IMR-90 (cell line): Measurements from ENCODE around the gene RAB3IL1. TPM values are rescaled to one million over a fixed set of nuclear protein-coding genes. Genes with fewer than 3 reads are reported as not detected.

Source experiments
- ATAC-seq: fragments of 200-7000 bp; cut with Tn5 transposase; 2 replicates; pipeline ENCODE4 v1.9.1; 2020; ENCODE audit warnings: low read depth, mild to moderate bottlenecking, moderate library complexity
- Bru-seq: library from RNA; stranded (reverse); fragments of 400-500 nt; gene quantifications from one replicate; lab custom pipeline; 2021; lab: Mats Ljungman, UMichigan
- BruChase-seq, 2 experiments: library from RNA; stranded (reverse); fragments of 400-500 nt; gene quantifications; one replicate each; lab custom pipeline; 2021; lab: Mats Ljungman, UMichigan
- BruUV-seq: library from RNA; stranded (reverse); fragments of 400-500 nt; replicated peaks from 2 replicates; lab custom pipeline; 2021; lab: Mats Ljungman, UMichigan
- CTCF ChIA-PET: fragments of 300-600 bp; formaldehyde crosslinking; extraction: SDS; loops from one replicate; lab custom pipeline; 2021; ENCODE audit warnings: antibody characterized with exemption; lab: Yijun Ruan, JAX
- POLR2A ChIA-PET: fragments of 300-600 bp; sonication (Branson Sonifier 250); formaldehyde crosslinking; loops from one replicate; lab custom pipeline; 2022; ENCODE audit warnings: antibody characterized with exemption; ENCODE audit not compliant: unreplicated experiment; lab: Charles Lee
- DNase-seq: peaks from one replicate; pipeline ENCODE4 v3.0.0; 2013
- H2AFZ ChIP-seq: replicated peaks from 2 replicates; pipeline ENCODE3; 2013; ENCODE audit warnings: low read length, mild to moderate bottlenecking; ENCODE audit not compliant: poor library complexity
- H2AK5ac ChIP-seq: 2 replicates; pipeline ENCODE4 v1.6.1; 2013; ENCODE audit warnings: low read depth, low read length, inconsistent platforms
- H2AK9ac ChIP-seq: replicated peaks from 2 replicates; pipeline ENCODE3; 2013; ENCODE audit warnings: mild to moderate bottlenecking, low read depth, low read length, moderate library complexity; ENCODE audit not compliant: poor library complexity
- H2BK120ac ChIP-seq: 2 replicates; pipeline ENCODE4 v1.6.1; 2013; ENCODE audit warnings: low read depth, low read length, inconsistent platforms
- H2BK15ac ChIP-seq: 3 replicates; pipeline ENCODE4 v1.6.1; 2013; ENCODE audit warnings: low read depth, low read length, inconsistent platforms
- H2BK20ac ChIP-seq: 2 replicates; pipeline ENCODE4 v1.6.1; 2013; ENCODE audit warnings: low read depth, mild to moderate bottlenecking, inconsistent platforms, low read length, moderate library complexity
- H2BK5ac ChIP-seq: 2 replicates; pipeline ENCODE4 v1.6.1; 2013; ENCODE audit warnings: mild to moderate bottlenecking, low read depth, low read length, inconsistent platforms; ENCODE audit not compliant: poor library complexity, severe bottlenecking
- H3K14ac ChIP-seq: replicated peaks from 2 replicates; pipeline ENCODE4 v1.6.1; 2013; ENCODE audit warnings: low read depth, low read length, inconsistent platforms
- H3K18ac ChIP-seq: 2 replicates; pipeline ENCODE4 v1.6.1; 2013; ENCODE audit warnings: low read depth, low read length, control low read depth
- H3K23ac ChIP-seq: 2 replicates; pipeline ENCODE4 v1.6.1; 2013; ENCODE audit warnings: low read depth, low read length, inconsistent platforms
- H3K27ac ChIP-seq: 2 replicates; pipeline ENCODE4 v1.5.1; 2013; ENCODE audit warnings: mild to moderate bottlenecking, control low read depth, low read length; ENCODE audit not compliant: insufficient read depth
- H3K27me3 ChIP-seq: 2 replicates; pipeline ENCODE4 v1.6.1; 2013; ENCODE audit warnings: low read length; ENCODE audit not compliant: control insufficient read depth, insufficient read depth
- H3K36me3 ChIP-seq: 2 replicates; pipeline ENCODE4 v1.6.1; 2013; ENCODE audit warnings: low read length, mixed read lengths; ENCODE audit not compliant: control insufficient read depth, insufficient read depth
- H3K4ac ChIP-seq: 2 replicates; pipeline ENCODE4 v1.6.1; 2013; ENCODE audit warnings: low read depth, low read length, inconsistent platforms
- H3K4me1 ChIP-seq: 2 replicates; pipeline ENCODE4 v1.6.1; 2013; ENCODE audit warnings: low read length, mixed read lengths; ENCODE audit not compliant: control insufficient read depth, insufficient read depth
- H3K4me2 ChIP-seq: 2 replicates; pipeline ENCODE4 v1.6.1; 2013; ENCODE audit warnings: low read depth, mild to moderate bottlenecking, control low read depth, low read length, moderate library complexity
- H3K4me3 ChIP-seq: 2 replicates; pipeline ENCODE4 v1.5.1; 2013; ENCODE audit warnings: low read depth, mild to moderate bottlenecking, control low read depth, low read length, moderate library complexity; ENCODE audit not compliant: insufficient read depth
- H3K56ac ChIP-seq: 2 replicates; pipeline ENCODE4 v1.6.1; 2013; ENCODE audit warnings: low read length, inconsistent platforms; ENCODE audit not compliant: insufficient read depth; ENCODE audit errors: extremely low read depth
- H3K79me1 ChIP-seq, 2 experiments: 2 replicates each; pipeline ENCODE4 v1.6.1; 2013; ENCODE audit warnings: low read length in 2 of 2, inconsistent platforms in 1 of 2, low read depth in 1 of 2
- H3K9ac ChIP-seq: 2 replicates; pipeline ENCODE4 v1.6.1; 2013; ENCODE audit warnings: low read depth, low read length, control low read depth
- H3K9me1 ChIP-seq: 2 replicates; pipeline ENCODE4 v1.6.1; 2013; ENCODE audit warnings: low read length, inconsistent platforms; ENCODE audit not compliant: insufficient read depth
- H3K9me3 ChIP-seq: 2 replicates; pipeline ENCODE4 v1.6.1; 2013; ENCODE audit warnings: low read length; ENCODE audit not compliant: control insufficient read depth, insufficient read depth
- H4K20me1 ChIP-seq: 2 replicates; pipeline ENCODE4 v1.6.1; 2013; ENCODE audit warnings: low read length, inconsistent platforms; ENCODE audit not compliant: insufficient read depth
- H4K5ac ChIP-seq: 2 replicates; pipeline ENCODE4 v1.6.1; 2013; ENCODE audit warnings: mild to moderate bottlenecking, low read depth, low read length, control low read depth
- H4K8ac ChIP-seq, 2 experiments: 2 replicates each; pipeline ENCODE4 v1.6.1; 2013; ENCODE audit warnings: low read depth in 2 of 2, low read length in 2 of 2, control low read depth in 1 of 2, inconsistent platforms in 1 of 2
- H4K91ac ChIP-seq: 2 replicates; pipeline ENCODE4 v1.6.1; 2013; ENCODE audit warnings: low read depth, low read length, inconsistent platforms; ENCODE audit not compliant: insufficient read depth
- BHLHE40 ChIP-seq: fragments of 150-350 bp; IDR thresholded peaks from 2 replicates; pipeline ENCODE4 v1.6.1; 2016; ENCODE audit warnings: mild to moderate bottlenecking, low read depth, low read length
- CEBPB ChIP-seq: IDR thresholded peaks from 2 replicates; pipeline ENCODE4 v1.6.1; 2012; ENCODE audit warnings: low read depth, low read length, improper control_type of control experiment
- ELK1 ChIP-seq: fragments of 150-350 bp; IDR thresholded peaks from 2 replicates; pipeline ENCODE4 v1.6.1; 2016; ENCODE audit warnings: low read depth, mild to moderate bottlenecking, low read length, moderate library complexity, borderline replicate concordance
- FOS ChIP-seq: fragments of 150-350 bp; IDR thresholded peaks from 2 replicates; pipeline ENCODE4 v1.6.1; 2016; ENCODE audit warnings: low read depth, low read length
- MAFK ChIP-seq: IDR thresholded peaks from 2 replicates; pipeline ENCODE4 v1.6.1; 2012; ENCODE audit warnings: low read depth, low read length, improper control_type of control experiment
- MAZ ChIP-seq: IDR thresholded peaks from 2 replicates; pipeline ENCODE4 v1.6.1; 2012; ENCODE audit warnings: low read depth, mild to moderate bottlenecking, low read length, improper control_type of control experiment, moderate library complexity, borderline replicate concordance
- MXI1 ChIP-seq: IDR thresholded peaks from 2 replicates; pipeline ENCODE4 v1.6.1; 2012; ENCODE audit warnings: low read depth, mild to moderate bottlenecking, low read length, moderate library complexity, borderline replicate concordance
- NFE2L2 ChIP-seq: fragments of 150-350 bp; IDR thresholded peaks from 2 replicates; pipeline ENCODE4 v1.6.1; 2016; ENCODE audit warnings: low read depth, mild to moderate bottlenecking, low read length
- RFX5 ChIP-seq: IDR thresholded peaks from 2 replicates; pipeline ENCODE4 v1.8.0; 2012; ENCODE audit warnings: low read depth, mild to moderate bottlenecking, low read length, moderate library complexity
- SMC3 ChIP-seq: fragments of 150-350 bp; IDR thresholded peaks from 2 replicates; pipeline ENCODE4 v1.6.1; 2016; ENCODE audit warnings: low read depth, mild to moderate bottlenecking, antibody characterized with exemption, low read length, moderate library complexity
- USF2 ChIP-seq: fragments of 150-350 bp; IDR thresholded peaks from 2 replicates; pipeline ENCODE4 v1.6.1; 2017; ENCODE audit warnings: mild to moderate bottlenecking, antibody characterized with exemption, low read length, low read depth
- WGBS, 2 experiments: methylation state at CpG; one replicate each; pipeline versions ENCODE4 v1.1.5 to v1.1.7; 2013; ENCODE audit warnings: missing lambda C conversion rate in 2 of 2; ENCODE audit not compliant: insufficient read length in 1 of 2; ENCODE audit errors: extremely low coverage in 2 of 2; 5-methylcytosine and 5-hydroxymethylcytosine counted together
- dilution Hi-C: fragments of 300-500 bp; cut with HindIII; formaldehyde crosslinking; loops from one replicate; pipeline ENCODE4 v1.14.3; 2018; ENCODE audit warnings: low sequenced_read_pairs; ENCODE audit not compliant: unreplicated experiment
- in situ Hi-C: fragments of 300-500 bp; cut with MboI; formaldehyde crosslinking; loops from 3 replicates; pipeline ENCODE4 v1.14.3; 2019; ENCODE audit warnings: low sequenced_read_pairs, inconsistent platforms, mixed read lengths
- intact Hi-C: fragments of 100-400 bp; cut with micrococcal nuclease; formaldehyde crosslinking; loops from 2 replicates; pipeline ENCODE4 v1.10.0; 2022
- long read RNA-seq: library from polyadenylated mRNA; unstranded; transcript quantifications from one replicate; pipeline ENCODE4 v2.0.0, GENCODE V29; 2021; ENCODE audit not compliant: unreplicated experiment
- polyA plus RNA-seq, 3 experiments: library from polyadenylated mRNA; depleted of rRNA; stranded (reverse); fragments of >200 nt; gene quantifications; 2 replicates each; pipeline ENCODE4 v1.2.3, GENCODE V29; 2012; ENCODE audit warnings: low replicate concordance in 1 of 3
- total RNA-seq: library from RNA; depleted of rRNA; stranded (reverse); fragments of >200 nt; gene quantifications from 2 replicates; pipeline ENCODE4 v1.2.3, GENCODE V29; 2012; rRNA removed

RAB3IL1 gene
- total RNA-seq (0.28 and 0.72 TPM in 2 replicates), polyA plus RNA-seq (2012; rRNA removed) (1.9 TPM in 2 replicates), Bru-seq, nascent RNA (percentile 31 among the genes with signal in this experiment), BruChase-seq, experiment 1, labeled RNA remaining after a 6-hour chase (percentile 30 among the genes with signal in this experiment), BruChase-seq, experiment 2, labeled RNA remaining after a 2-hour chase (percentile 29 among the genes with signal in this experiment)
- polyA plus RNA-seq (2012; cell fraction: cytosol; rRNA removed), result 0.84 and 2.4 TPM in 2 replicates
- 2.7 and 2.8 TPM in 2 replicates for polyA plus RNA-seq (2012; cell fraction: nucleus; rRNA removed; ENCODE audit: low replicate concordance)
- long read RNA-seq, partial matches to known transcripts, result 0 of 3 reads
- long read RNA-seq, other reads (novel, unspliced or antisense), result 1 of 3 reads

- Histone ChIP-seq H3K4me2 (peak within 1 kb of the TSS; percentile 90), H3K56ac (no peak within 1 kb of the TSS), H2AFZ (peak within 1 kb of the TSS; percentile 88), H3K23ac (0 out of 2 replicates have a peak within 1 kb of the TSS, but pooled peaks have one; percentile 38), H3K9me3 (no peaks in the 10 kb centered on the region), H3K27me3 (peaks cover 25% of the 10 kb centered on the region), H3K27ac (peak within 1 kb of the TSS; percentile 7; the same call in 1 of the 2 replicates), H4K8ac (peak within 1 kb of the TSS; percentile 15 to 77; a peak in 1 of 4 replicates), H2BK5ac (no peak within 1 kb of the TSS), H4K5ac (peak within 1 kb of the TSS; percentile 13; the same call in 1 of the 2 replicates), H2BK15ac (0 out of 3 replicates have a peak within 1 kb of the TSS, but pooled peaks have one; percentile 7), H4K91ac (peak within 1 kb of the TSS; percentile 12; the same call in 1 of the 2 replicates), H2BK20ac (no peak within 1 kb of the TSS; the same call in 1 of the 2 replicates), H3K18ac (peak within 1 kb of the TSS; percentile 61; the same call in 1 of the 2 replicates), H3K9me1 (0 out of 2 replicates have a peak, but pooled peaks cover 4% of the 10 kb centered on the region), H3K4me1 (no peaks in the 10 kb centered on the region; the same call in 1 of the 2 replicates), H3K4ac (peak within 1 kb of the TSS; percentile 61; the same call in 1 of the 2 replicates), H2BK120ac (peak within 1 kb of the TSS; percentile 15; the same call in 1 of the 2 replicates), H3K4me3 (peak within 1 kb of the TSS; percentile 75), H2AK9ac (peak within 1 kb of the TSS; percentile 63), H3K9ac (peak within 1 kb of the TSS; percentile 40), H2AK5ac (peak within 1 kb of the TSS; percentile 86; the same call in 1 of the 2 replicates), H4K20me1 (no peaks in the 10 kb centered on the region; the same call in 1 of the 2 replicates), H3K14ac (peak within 1 kb of the TSS; percentile 33), H3K36me3 (no peaks in the 10 kb centered on the region), H3K79me1 (0 out of 4 replicates have a peak, but pooled peaks cover 0 to 3% of the 10 kb centered on the region in 2 experiments)
- WGBS, 2 experiments, result 3% methylated on average over 44 of the region's 74 CpGs; no CpG with 5 or more reads in 1 of the 2 experiments
- no peak for DNase-seq
- POLR2A ChIA-PET, result no interaction called here
- intact Hi-C loops (no loop called here), dilution Hi-C loops (no loop called here), in situ Hi-C loops (no loop called here)
- CTCF ChIA-PET, result interaction anchor here (0.6 to 0.9 kb wide), 2 partner anchors 11 to 86 kb away, joined by 3 read pairs; no protein-coding TSS in a partner anchor
- TF ChIP-seq MXI1, result peak; percentile 93
- peak; percentile 95 for TF ChIP-seq USF2
- TF ChIP-seq MAFK, result no peak
- 0 out of 2 replicates have a peak, but pooled peaks have one; percentile 41 for TF ChIP-seq MAZ
- TF ChIP-seq NFE2L2, result no peak
- TF ChIP-seq CEBPB, result no peak
- 0 out of 2 replicates have a peak, but pooled peaks have one; percentile 24 for TF ChIP-seq FOS
- no peak for TF ChIP-seq ELK1
- TF ChIP-seq RFX5, result no peak
- peak; percentile 72 for TF ChIP-seq BHLHE40
- no peak for TF ChIP-seq SMC3
- ATAC-seq, result peak; percentile 89
- no TSS peak for BruUV-seq
Observed at GRCh38 chr11:61917334-61918109, at the start of gene RAB3IL1. TSS of gene RAB3IL1 (minus strand) at chr11:61917566. CDS start at chr11:61917367, 199 bp downstream.
